GM12891 (cell line): ENCODE data around the gene COL4A2.

Experiments used
- DNase-seq: peaks from one replicate; pipeline ENCODE4 v3.0.0; 2011; ENCODE audit warnings: low spot score; ENCODE audit not compliant: insufficient read length
- FAIRE-seq: peaks from 2 replicates; lab custom pipeline; 2011; peaks lifted over from hg19 to GRCh38; lab: Jason Lieb, UNC
- PAX5 ChIP-seq: IDR thresholded peaks from 2 replicates; pipeline ENCODE4 v1.6.1; 2011; ENCODE audit warnings: low read length, moderate library complexity, mild to moderate bottlenecking; ENCODE audit not compliant: insufficient read depth, severe bottlenecking
- POLR2A ChIP-seq: IDR thresholded peaks from 2 replicates; pipeline ENCODE4 v1.6.1; 2011; ENCODE audit warnings: low read depth, low read length, control low read depth
- POLR2AphosphoS5 ChIP-seq: IDR thresholded peaks from 2 replicates; pipeline ENCODE4 v1.6.1; 2011; ENCODE audit warnings: low read depth, low read length, control low read depth
- POU2F2 ChIP-seq: IDR thresholded peaks from 2 replicates; pipeline ENCODE4 v1.6.1; 2011; ENCODE audit warnings: low read depth, mild to moderate bottlenecking, control low read depth, low read length, moderate library complexity
- SPI1 ChIP-seq: IDR thresholded peaks from 2 replicates; pipeline ENCODE4 v1.6.1; 2011; ENCODE audit warnings: low read depth, low read length, control low read depth
- TAF1 ChIP-seq: IDR thresholded peaks from 2 replicates; pipeline ENCODE4 v1.6.1; 2011; ENCODE audit warnings: low read depth, low read length, control low read depth

COL4A2 gene

DNA sequence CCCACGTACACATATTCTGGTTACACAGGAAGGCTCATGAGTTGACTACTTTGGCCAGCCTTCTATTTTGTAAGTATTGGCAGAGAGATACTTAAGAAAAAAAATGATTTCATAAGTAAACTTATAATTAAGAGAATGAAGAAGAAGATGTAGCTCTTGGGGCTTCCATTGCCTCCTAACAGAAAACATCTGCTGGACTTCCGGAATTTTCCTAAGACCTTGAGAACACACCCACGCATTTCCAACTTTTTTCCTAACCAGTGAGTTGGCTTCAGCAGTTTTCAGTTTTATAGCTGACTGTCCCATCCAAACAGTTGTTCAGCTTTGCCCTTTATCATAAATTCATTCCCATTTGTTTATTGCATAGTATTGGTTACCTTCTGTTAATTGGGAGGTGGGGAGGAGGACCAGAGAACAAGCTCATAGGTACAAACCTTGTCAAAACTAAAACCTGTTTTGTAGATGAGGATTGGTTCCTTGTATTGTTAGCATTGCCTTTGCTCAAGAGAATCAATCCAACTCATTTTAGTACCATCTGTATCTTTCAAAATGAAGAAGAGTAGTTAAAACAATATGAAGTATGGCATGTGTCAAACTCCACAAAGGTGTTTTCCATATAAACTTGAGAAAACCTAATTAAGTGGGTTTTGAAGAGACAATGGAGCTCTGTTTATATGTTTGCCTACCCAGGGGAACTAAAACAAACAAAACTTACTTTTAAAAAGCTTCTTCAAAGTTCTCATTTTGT is 93.9 kb downstream of the COL4A2 start:
- TF ChIP-seq POLR2A (no peak), TAF1 (no peak), POLR2AphosphoS5 (no peak), POU2F2 (no peak), SPI1 (no peak), PAX5 (no peak)
- no peak for FAIRE-seq
- no peak for DNase-seq

DNA sequence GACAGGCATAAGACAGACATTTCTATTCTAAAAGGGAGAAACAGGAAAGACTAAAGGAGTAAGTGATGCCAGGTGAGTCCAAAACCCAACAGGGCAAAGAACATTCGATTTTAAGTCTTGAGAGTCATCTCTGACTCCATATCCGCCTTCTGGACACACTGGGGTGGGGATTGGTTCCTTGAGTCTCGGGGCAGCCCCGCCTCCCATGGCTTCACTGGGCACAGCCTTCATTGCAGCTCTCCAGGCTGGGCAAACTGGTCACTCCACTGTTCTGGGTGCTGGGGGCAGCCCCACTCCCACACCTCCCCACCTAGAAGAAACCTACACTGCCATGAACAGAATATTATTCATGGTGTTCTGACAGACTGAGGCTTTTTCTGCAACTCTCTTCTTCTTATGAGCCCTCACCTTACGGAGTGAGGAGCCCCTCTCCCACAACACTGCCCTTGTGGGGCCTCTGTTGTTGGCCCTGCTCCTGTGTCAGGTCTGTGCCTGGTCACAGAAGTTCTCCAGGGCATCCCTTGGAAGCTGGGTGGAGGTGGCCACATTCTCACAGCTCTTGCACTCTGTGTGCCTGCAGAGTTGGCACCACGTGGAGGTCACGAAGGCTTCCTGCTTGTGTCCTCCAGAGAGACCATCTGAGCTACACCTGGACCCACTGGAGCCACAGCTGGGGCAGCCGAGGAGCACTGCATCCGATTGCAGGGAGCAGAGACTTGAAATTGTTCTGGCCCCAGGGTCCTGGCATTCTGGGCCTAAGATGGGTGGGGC is 95.4 kb downstream of the COL4A2 start:
- FAIRE-seq = no peak
- DNase-seq = no peak
- TF ChIP-seq TAF1 (no peak), POU2F2 (no peak), POLR2A (no peak), POLR2AphosphoS5 (no peak), PAX5 (no peak), SPI1 (no peak)

DNA sequence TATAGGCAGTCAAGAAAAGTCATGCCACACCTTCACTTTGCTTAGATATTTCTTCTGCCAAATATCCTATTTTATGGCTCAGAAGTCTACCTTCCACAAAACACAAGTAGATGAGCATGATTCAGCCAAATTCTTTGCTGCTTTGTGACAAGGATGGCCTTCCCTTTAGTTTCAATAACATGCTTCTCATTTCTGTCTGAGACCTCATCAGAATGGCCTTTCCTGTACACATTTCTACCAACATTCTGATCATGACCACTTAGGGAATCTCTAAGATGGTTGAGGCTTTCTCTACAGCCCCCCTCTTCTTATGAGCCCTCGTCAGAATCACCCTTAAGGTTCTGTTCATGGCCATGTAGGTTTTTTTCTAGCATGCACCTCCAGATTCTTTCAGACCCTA is 96.2 kb downstream of the COL4A2 start:
- no peak for DNase-seq
- no peak for TF ChIP-seq POLR2A
- no peak for FAIRE-seq

DNA sequence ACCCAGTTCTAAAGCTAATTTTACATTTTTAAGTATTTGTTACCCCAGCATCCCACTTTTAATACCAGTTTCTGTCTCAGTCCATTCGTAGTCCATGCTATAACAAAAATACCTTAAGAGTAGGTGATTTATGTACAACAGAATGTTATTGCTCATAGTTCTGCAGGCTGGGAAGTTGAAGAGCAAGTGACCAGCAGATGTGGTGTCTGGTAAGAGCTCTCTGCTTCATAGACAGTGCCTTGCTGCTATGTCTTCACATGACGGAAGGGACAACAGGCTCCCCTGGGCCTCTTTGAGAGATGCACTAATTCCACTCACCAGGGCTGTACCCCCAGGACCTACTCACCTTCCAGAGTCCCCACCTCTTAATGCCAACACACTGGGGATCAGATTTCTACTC is 96.6 kb downstream of the COL4A2 start:
- no peak for FAIRE-seq
- no peak for DNase-seq
- no peak for TF ChIP-seq POLR2A
- TF ChIP-seq POU2F2 = no peak
- no peak for TF ChIP-seq PAX5
- TF ChIP-seq TAF1 = no peak
- no peak for TF ChIP-seq SPI1
- no peak for TF ChIP-seq POLR2AphosphoS5

DNA sequence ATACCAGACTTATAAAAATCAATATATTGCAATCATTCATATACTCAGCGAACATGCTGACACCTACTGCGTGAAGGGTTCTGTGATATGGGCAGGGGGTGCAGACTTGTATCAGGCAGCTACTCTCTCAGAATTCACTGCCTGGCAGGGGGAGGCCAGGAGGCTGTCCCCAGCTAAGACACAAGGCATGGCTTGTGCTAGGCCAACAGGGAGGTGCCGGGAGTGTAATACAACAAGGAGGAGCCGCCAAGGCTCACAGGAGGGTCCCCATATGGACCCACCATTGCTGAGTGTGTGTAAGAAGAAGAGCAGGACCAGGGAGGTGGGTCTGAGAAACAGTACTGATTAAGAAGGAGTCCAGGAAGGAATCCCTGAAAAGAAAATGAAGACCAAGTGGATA is 97.2 kb downstream of the COL4A2 start:
- FAIRE-seq = no peak
- DNase-seq = no peak
- TF ChIP-seq PAX5 (no peak), SPI1 (no peak), POLR2A (no peak), TAF1 (no peak), POLR2AphosphoS5 (no peak), POU2F2 (no peak)

DNA sequence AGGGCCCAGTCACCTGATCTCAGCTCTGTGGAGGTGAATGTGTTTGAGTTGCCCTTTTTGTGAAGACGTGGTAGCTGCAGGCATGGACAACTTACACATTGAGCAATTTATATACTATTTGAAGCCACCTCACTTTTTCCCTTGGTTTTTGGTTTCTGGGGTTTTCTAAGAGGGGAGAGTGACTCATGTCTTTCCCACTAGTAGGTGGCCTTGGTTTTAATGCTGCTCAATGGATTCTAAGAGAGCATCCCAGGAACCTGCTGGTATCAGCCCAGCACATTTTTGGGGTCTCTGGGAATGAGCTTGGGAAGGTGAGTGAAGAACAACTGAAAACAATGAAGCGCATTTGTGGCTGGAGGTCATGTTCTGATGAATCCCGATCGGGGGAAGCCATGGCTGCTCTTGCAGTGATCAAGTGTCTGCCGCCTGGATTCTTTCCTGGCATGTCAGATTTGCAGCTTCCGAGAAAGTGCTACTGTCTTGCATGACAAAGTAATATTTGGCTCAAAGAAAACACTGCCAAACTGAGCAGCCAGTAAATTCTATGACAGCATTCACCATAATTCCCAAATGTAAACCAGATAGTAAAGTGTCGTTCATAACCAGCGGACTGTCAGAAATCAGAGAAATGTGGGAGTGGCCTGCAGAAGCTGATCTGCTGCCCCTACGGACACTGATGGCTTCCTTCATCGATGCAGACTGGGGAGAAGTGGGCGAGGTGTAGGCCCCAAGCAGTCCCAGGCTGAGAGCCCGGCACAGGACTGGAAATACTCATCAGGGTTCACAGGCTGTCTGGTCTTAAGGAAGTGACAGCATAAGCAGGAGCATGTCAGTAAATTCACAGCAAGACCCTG is 98.7 kb downstream of the COL4A2 start:
- FAIRE-seq (no peak), DNase-seq (no peak)
- TF ChIP-seq PAX5 (no peak), POU2F2 (no peak), SPI1 (no peak), POLR2A (no peak), TAF1 (no peak), POLR2AphosphoS5 (no peak)

DNA sequence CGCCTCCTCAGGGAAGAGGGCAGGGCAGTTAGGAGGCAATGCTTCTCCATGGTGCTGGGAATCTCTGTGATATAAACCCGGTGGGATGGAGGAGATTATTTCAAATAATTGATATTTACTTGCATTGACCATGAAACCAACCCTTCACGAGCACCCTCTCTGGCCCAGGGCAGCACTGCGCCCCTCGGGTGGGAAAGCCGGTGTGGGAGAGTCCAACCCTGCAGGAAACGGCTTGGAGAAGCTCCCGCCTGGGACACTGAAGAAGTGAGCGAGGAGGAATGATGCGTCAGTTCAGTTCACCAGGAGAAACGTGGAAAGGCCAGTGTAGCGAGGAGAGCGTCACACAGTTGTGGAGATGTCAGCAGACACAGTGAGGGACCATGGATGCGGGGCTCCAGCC is 99.9 kb downstream of the COL4A2 start:
- DNase-seq (no peak), FAIRE-seq (no peak)
- TF ChIP-seq POU2F2 = no peak
- TF ChIP-seq SPI1 = no peak
- TF ChIP-seq TAF1 = no peak
- no peak for TF ChIP-seq PAX5
- TF ChIP-seq POLR2AphosphoS5 = no peak
- no peak for TF ChIP-seq POLR2A

DNA sequence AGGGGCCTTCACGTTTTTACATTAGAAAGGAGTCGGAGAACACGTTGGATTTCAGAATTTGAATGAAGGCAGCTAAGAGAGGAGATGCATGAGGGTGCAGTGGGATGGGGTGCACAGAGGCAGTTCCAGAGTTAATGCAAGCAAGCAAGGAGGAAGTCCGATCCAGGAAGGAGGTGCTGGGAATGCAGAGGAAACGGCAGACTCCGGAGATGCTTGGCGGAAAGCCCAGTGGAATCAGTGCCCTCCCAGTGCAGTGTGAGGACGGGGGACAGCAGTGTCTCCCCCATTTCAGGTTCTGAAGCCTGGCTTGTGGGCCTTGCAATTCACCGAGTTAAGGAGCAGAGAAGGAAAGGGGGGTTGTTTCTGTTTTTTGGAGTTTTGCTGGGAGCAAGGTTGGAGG is 100.4 kb downstream of the COL4A2 start:
- TF ChIP-seq TAF1 (no peak), POLR2AphosphoS5 (no peak), SPI1 (no peak), PAX5 (no peak), POLR2A (no peak), POU2F2 (no peak)
- FAIRE-seq = no peak
- DNase-seq = no peak

DNA sequence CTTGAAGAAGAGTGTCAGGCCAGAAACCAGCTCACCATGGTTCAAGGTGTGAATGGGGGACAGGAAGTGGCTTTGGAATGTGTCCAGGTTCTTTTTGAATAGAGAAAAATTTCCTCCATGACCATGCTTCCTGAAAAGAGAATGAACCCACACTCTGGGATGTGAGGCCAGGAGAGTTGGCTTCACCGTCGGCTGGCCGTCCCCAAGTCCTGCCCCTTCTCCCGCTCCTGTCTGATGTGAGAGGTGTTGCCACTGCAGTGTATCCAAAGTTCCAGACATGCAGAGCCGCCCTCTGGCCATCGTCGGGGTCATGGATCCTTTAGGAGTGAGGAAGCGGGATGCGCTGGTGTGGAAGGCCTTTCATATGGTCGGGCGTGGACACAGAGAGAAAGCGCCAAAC is 101.2 kb downstream of the COL4A2 start:
- no peak for TF ChIP-seq POLR2AphosphoS5
- TF ChIP-seq PAX5 = no peak
- no peak for TF ChIP-seq TAF1
- no peak for TF ChIP-seq SPI1
- no peak for TF ChIP-seq POU2F2
- TF ChIP-seq POLR2A = no peak
- FAIRE-seq (no peak), DNase-seq (no peak)
